Neuronal stem cell (in vitro differentiated cells): ENCODE measurements around the gene ETV5.

Experiments
- DNase-seq: peaks from one replicate; pipeline ENCODE4 v3.0.0-alpha.2; 2013; ENCODE audit warnings: low spot score
- H2AFZ ChIP-seq: one replicate; pipeline ENCODE4 v1.6.1; 2013; ENCODE audit warnings: mild to moderate bottlenecking, low read length, inconsistent platforms
- H2AK5ac ChIP-seq: 2 replicates; pipeline ENCODE4 v1.6.1; 2013; ENCODE audit warnings: low read depth, mild to moderate bottlenecking, inconsistent platforms, low read length, moderate library complexity, mixed read lengths
- H2BK120ac ChIP-seq: 2 replicates; pipeline ENCODE4 v1.6.1; 2013; ENCODE audit warnings: low read depth, mild to moderate bottlenecking, inconsistent platforms, low read length, moderate library complexity, mixed read lengths
- H2BK12ac ChIP-seq: one replicate; pipeline ENCODE4 v1.6.1; 2013; ENCODE audit warnings: low read length, inconsistent platforms
- H2BK15ac ChIP-seq: 2 replicates; pipeline ENCODE4 v1.6.1; 2013; ENCODE audit warnings: mild to moderate bottlenecking, low read length, inconsistent platforms, mixed read lengths
- H2BK5ac ChIP-seq: one replicate; pipeline ENCODE4 v1.6.1; 2013; ENCODE audit warnings: inconsistent platforms, mild to moderate bottlenecking, low read length, moderate library complexity
- H3K14ac ChIP-seq: one replicate; pipeline ENCODE4 v1.6.1; 2013; ENCODE audit warnings: low read length, inconsistent platforms
- H3K18ac ChIP-seq: 2 replicates; pipeline ENCODE4 v1.6.1; 2013; ENCODE audit warnings: low read length, inconsistent platforms
- H3K23ac ChIP-seq: 2 replicates; pipeline ENCODE4 v1.6.1; 2013; ENCODE audit warnings: low read depth, mild to moderate bottlenecking, mixed read lengths, low read length, inconsistent platforms; ENCODE audit not compliant: poor library complexity
- H3K27ac ChIP-seq: replicated peaks from 3 replicates; pipeline ENCODE4 v1.5.1; 2013; ENCODE audit warnings: low read length, inconsistent platforms
- H3K27me3 ChIP-seq, 3 experiments: 2 replicates each; pipeline ENCODE4 v1.6.1; 2013; ENCODE audit warnings: low read length in 3 of 3, mild to moderate bottlenecking in 2 of 3, inconsistent platforms in 1 of 3, low read depth in 1 of 3, mixed read lengths in 1 of 3, moderate library complexity in 1 of 3; ENCODE audit not compliant: control insufficient read depth in 3 of 3, insufficient read depth in 3 of 3
- H3K36me3 ChIP-seq, 2 donors: replicated peaks in 1 of 2; 2 replicates each; pipeline ENCODE4 v1.6.1; 2013; ENCODE audit warnings: low read length in 2 of 2; ENCODE audit not compliant: control insufficient read depth in 2 of 2, insufficient read depth in 2 of 2
- H3K4ac ChIP-seq: 2 replicates; pipeline ENCODE4 v1.6.1; 2013; ENCODE audit warnings: inconsistent platforms, mild to moderate bottlenecking, low read length, moderate library complexity
- H3K4me1 ChIP-seq, 2 donors: 1 replicate in 1 of 2; 2 replicates in 1 of 2; pipeline ENCODE4 v1.6.1; 2013; ENCODE audit warnings: low read length in 2 of 2, low read depth in 1 of 2; ENCODE audit not compliant: control insufficient read depth in 2 of 2, insufficient read depth in 1 of 2
- H3K4me2 ChIP-seq: one replicate; pipeline ENCODE4 v1.6.1; 2013; ENCODE audit warnings: mild to moderate bottlenecking, low read length, inconsistent platforms; ENCODE audit not compliant: insufficient read depth, poor library complexity, severe bottlenecking
- H3K4me3 ChIP-seq, 2 donors: 2 replicates each; pipeline ENCODE4 v1.5.1; 2013; ENCODE audit warnings: low read length in 2 of 2, mild to moderate bottlenecking in 2 of 2, inconsistent platforms in 1 of 2, moderate library complexity in 1 of 2
- H3K79me1 ChIP-seq: one replicate; pipeline ENCODE4 v1.6.1; 2013; ENCODE audit warnings: low read depth, mild to moderate bottlenecking, inconsistent platforms, low read length, moderate library complexity
- H3K9ac ChIP-seq: one replicate; pipeline ENCODE4 v1.6.1; 2013; ENCODE audit warnings: mild to moderate bottlenecking, low read depth, low read length, inconsistent platforms; ENCODE audit not compliant: poor library complexity
- H3K9me3 ChIP-seq, 2 donors: replicated peaks in 1 of 2; 2 replicates each; pipeline versions ENCODE3 to v1.6.1; 2013; ENCODE audit warnings: low read length in 2 of 2, mild to moderate bottlenecking in 2 of 2, inconsistent platforms in 1 of 2, low read depth in 1 of 2, mixed read lengths in 1 of 2, moderate library complexity in 1 of 2; ENCODE audit not compliant: control insufficient read depth in 2 of 2, insufficient read depth in 1 of 2
- H4K8ac ChIP-seq: one replicate; pipeline ENCODE4 v1.6.1; 2013; ENCODE audit warnings: low read depth, mild to moderate bottlenecking, inconsistent platforms, low read length, moderate library complexity
- H4K91ac ChIP-seq: one replicate; pipeline ENCODE4 v1.6.1; 2013; ENCODE audit warnings: low read length, low read depth, mild to moderate bottlenecking, inconsistent platforms; ENCODE audit not compliant: poor library complexity
- WGBS, 2 donors: extraction: QIAGEN DNeasy Blood & Tissue Kit; methylation state at CpG; one replicate each; pipeline ENCODE4 v1.1.7; 2013; ENCODE audit warnings: missing lambda C conversion rate in 2 of 2, mixed read lengths in 1 of 2; ENCODE audit not compliant: insufficient read length in 2 of 2, insufficient replicate concordance in 1 of 2; ENCODE audit errors: extremely low coverage in 2 of 2; 5-methylcytosine and 5-hydroxymethylcytosine counted together

Gene ETV5

DNA sequence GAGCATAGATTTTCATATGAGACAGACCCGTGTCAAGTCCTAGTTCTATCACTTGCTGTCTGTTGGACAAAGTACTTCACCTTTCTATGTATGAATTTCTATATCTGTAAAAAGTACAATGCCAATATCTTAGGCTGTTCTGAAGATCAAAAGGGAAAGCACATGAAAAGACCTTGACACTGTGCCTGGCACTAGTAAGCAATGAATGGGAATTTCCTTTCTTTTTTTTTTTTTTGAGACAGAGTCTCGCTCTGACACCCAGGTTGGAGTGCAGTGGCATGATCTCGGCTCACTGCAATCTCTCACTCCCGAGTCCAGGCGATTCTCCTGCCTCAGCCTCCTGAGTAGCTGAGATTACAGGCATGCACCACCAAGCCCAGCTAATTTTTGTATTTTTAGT lies 35.4 kb upstream of the ETV5 start:
- DNase-seq: no peak
- Histone ChIP-seq H3K18ac (no peak overlapping the region), H4K8ac (no peak overlapping the region), H2BK15ac (no peak overlapping the region), H3K9ac (no peak overlapping the region), H2AK5ac (no peak overlapping the region), H3K4me2 (no peak overlapping the region), H3K23ac (no peak overlapping the region), H3K27me3 (peaks cover 0 to 10% (median 0%) of the 10 kb centered on the region in 3 experiments), H3K4ac (no peak overlapping the region), H2BK120ac (no peak overlapping the region), H3K27ac (no peak overlapping the region), H4K91ac (no peak overlapping the region), H3K14ac (no peak overlapping the region), H2BK5ac (no peak overlapping the region), H3K9me3 (no peaks in the 10 kb centered on the region), H2AFZ (no peak overlapping the region), H2BK12ac (no peak overlapping the region), H3K36me3 (no peaks in the 10 kb centered on the region), H3K4me3 (no peak overlapping the region), H3K79me1 (no peaks in the 10 kb centered on the region), H3K4me1 (peaks cover 0 to 5% of the 10 kb centered on the region in 2 donors)
- no CpG with 5 or more reads among the region's 5 CpGs for WGBS, 2 donors

DNA sequence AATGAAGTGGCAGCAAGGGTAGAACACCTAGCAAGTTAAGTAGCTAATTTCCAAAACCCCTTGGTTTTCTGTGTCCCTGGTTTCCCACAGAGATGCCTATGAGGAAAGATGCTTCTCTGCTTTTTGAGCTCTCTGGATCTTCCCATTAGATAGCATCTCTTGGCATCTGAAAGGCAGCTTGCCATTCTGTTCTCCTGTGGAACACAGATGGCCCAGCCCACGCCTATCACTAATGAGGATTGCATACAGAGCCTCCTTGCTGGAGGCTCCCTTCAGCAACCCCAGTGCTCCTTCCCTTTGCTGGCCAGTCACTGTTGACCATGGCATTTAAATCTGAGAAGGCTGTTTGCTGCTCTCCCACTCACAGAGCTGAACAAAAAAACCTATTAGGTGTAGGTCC lies 34.4 kb upstream of the ETV5 start:
- WGBS, 2 donors: no CpG with 5 or more reads among the region's 1 CpG
- H3K4ac ChIP-seq: no peak overlapping the region
- H3K4me1 ChIP-seq: peaks cover 0 to 5% of the 10 kb centered on the region in 2 donors
- no peaks in the 10 kb centered on the region for H3K79me1 ChIP-seq
- H3K27me3 ChIP-seq: peaks cover 0 to 10% (median 0%) of the 10 kb centered on the region in 3 experiments
- H2AK5ac ChIP-seq: no peak overlapping the region
- H2BK12ac ChIP-seq: no peak overlapping the region
- no peak overlapping the region for H4K8ac ChIP-seq
- no peak overlapping the region for H3K4me2 ChIP-seq
- no peaks in the 10 kb centered on the region for H3K9me3 ChIP-seq
- H3K23ac ChIP-seq: no peak overlapping the region
- H2AFZ ChIP-seq: no peak overlapping the region
- no peak overlapping the region for H3K27ac ChIP-seq
- no peak overlapping the region for H3K14ac ChIP-seq
- no peak overlapping the region for H2BK120ac ChIP-seq
- no peak overlapping the region for H4K91ac ChIP-seq
- no peak overlapping the region for H3K4me3 ChIP-seq
- no peak overlapping the region for H2BK15ac ChIP-seq
- DNase-seq: no peak
- H3K36me3 ChIP-seq: no peaks in the 10 kb centered on the region
- no peak overlapping the region for H3K18ac ChIP-seq
- no peak overlapping the region for H3K9ac ChIP-seq
- no peak overlapping the region for H2BK5ac ChIP-seq

- no peak overlapping the region for H2AFZ ChIP-seq
- no peak overlapping the region for H2BK15ac ChIP-seq
- H3K4me1 ChIP-seq: peaks cover 0 to 5% of the 10 kb centered on the region in 2 donors
- H3K27ac ChIP-seq: no peak overlapping the region
- H3K9ac ChIP-seq: no peak overlapping the region
- H2BK12ac ChIP-seq: no peak overlapping the region
- H3K14ac ChIP-seq: no peak overlapping the region
- H2BK120ac ChIP-seq: no peak overlapping the region
- no peak overlapping the region for H3K4me2 ChIP-seq
- no peak overlapping the region for H3K4ac ChIP-seq
- H3K23ac ChIP-seq: no peak overlapping the region
- no peak overlapping the region for H3K4me3 ChIP-seq
- H4K8ac ChIP-seq: no peak overlapping the region
- no peak overlapping the region for H2AK5ac ChIP-seq
- no peaks in the 10 kb centered on the region for H3K9me3 ChIP-seq
- H2BK5ac ChIP-seq: no peak overlapping the region
- H3K18ac ChIP-seq: no peak overlapping the region
- peaks cover 0 to 10% (median 0%) of the 10 kb centered on the region in 3 experiments for H3K27me3 ChIP-seq
- DNase-seq: no peak
- H4K91ac ChIP-seq: no peak overlapping the region
- H3K79me1 ChIP-seq: no peaks in the 10 kb centered on the region
- no peaks in the 10 kb centered on the region for H3K36me3 ChIP-seq
These were observed 33.6 kb upstream of the ETV5 start for GRCh38 chr3:186142393-186142932.

GRCh38 chr3:186141790-186142189 lies 32.9 kb upstream of the ETV5 start:
- no peaks in the 10 kb centered on the region for H3K79me1 ChIP-seq
- no peaks in the 10 kb centered on the region for H3K9me3 ChIP-seq
- H3K4me3 ChIP-seq: no peak overlapping the region
- H4K91ac ChIP-seq: no peak overlapping the region
- H2BK12ac ChIP-seq: no peak overlapping the region
- H3K4me2 ChIP-seq: no peak overlapping the region
- no peak overlapping the region for H3K4ac ChIP-seq
- no peak overlapping the region for H3K23ac ChIP-seq
- no peak overlapping the region for H3K9ac ChIP-seq
- H3K36me3 ChIP-seq: no peaks in the 10 kb centered on the region
- no peak overlapping the region for H3K27ac ChIP-seq
- H3K27me3 ChIP-seq: peaks cover 0 to 4% (median 0%) of the 10 kb centered on the region in 3 experiments
- H3K14ac ChIP-seq: no peak overlapping the region
- H2AK5ac ChIP-seq: no peak overlapping the region
- H3K4me1 ChIP-seq: peaks cover 0 to 5% of the 10 kb centered on the region in 2 donors
- H2BK120ac ChIP-seq: no peak overlapping the region
- no peak overlapping the region for H2BK15ac ChIP-seq
- no peak for DNase-seq
- no peak overlapping the region for H2BK5ac ChIP-seq
- no peak overlapping the region for H4K8ac ChIP-seq
- H3K18ac ChIP-seq: peak overlapping the region; percentile 13
- no peak overlapping the region for H2AFZ ChIP-seq
- no CpG with 5 or more reads among the region's 2 CpGs for WGBS, 2 donors
